Activated T-cell treated with anti-CD3 and anti-CD28 coated beads, Interleukin-2, amount 50 U/mL, for 48 hours (primary cell): ENCODE data around the gene THSD8.
"Not testable (repeated sequence)": the region's sequence is repeated elsewhere in the genome, so short reads cannot be mapped to it uniquely, and the experiment has no call there.

Experiments used
- DNase-seq, 2 experiments: peaks; one replicate each; pipeline ENCODE4 v3.0.0-alpha.2; 2020

THSD8 gene

GRCh38 chr19:12825254-12826131 lies 23.6 kb downstream of the THSD8 start:
- peak; percentile 61 to 65 for DNase-seq

GRCh38 chr19:12828494-12828893 lies 26.6 kb downstream of the THSD8 start:
- peak; percentile 61 to 72 for DNase-seq

- DNase-seq: peak in 1 of 2 experiments; percentile 30
These were observed 31.5 kb downstream of the THSD8 start for GRCh38 chr19:12833418-12833737.

GRCh38 chr19:12833738-12834565 lies 32.1 kb downstream of the THSD8 start:
- peak; percentile 43 to 57 for DNase-seq

- DNase-seq: peak; percentile 34 to 35
These were observed 32.7 kb downstream of the THSD8 start, which contains the start of gene RTBDN for GRCh38 chr19:12834566-12834943. Gene RTBDN, minus strand, starts transcription at chr19:12834579. Its CDS starts 4,600 bp downstream, at chr19:12829979.

GRCh38 chr19:12834976-12835757 lies 33.3 kb downstream of the THSD8 start:
- peak; percentile 56 to 61 for DNase-seq

- no peak for DNase-seq
These were observed 34.6 kb downstream of the THSD8 start for GRCh38 chr19:12836529-12836863.

- DNase-seq: peak in 1 of 2 experiments; percentile 24
These were observed 35.4 kb downstream of the THSD8 start for GRCh38 chr19:12837225-12837624.

GRCh38 chr19:12838182-12838885 lies 36.5 kb downstream of the THSD8 start, which contains the start of gene MAST1:
Gene MAST1, plus strand, starts transcription at chr19:12838515. Its CDS starts 58 bp downstream, at chr19:12838573.
- peak; percentile 62 to 78 for DNase-seq

- peak; percentile 33 to 43 for DNase-seq
These were observed 37.3 kb downstream of the THSD8 start for GRCh38 chr19:12838886-12839756.

GRCh38 chr19:12840091-12841079 lies 38.5 kb downstream of the THSD8 start:
- DNase-seq: peak; percentile 83 to 84

GRCh38 chr19:12841094-12841493 lies 39.2 kb downstream of the THSD8 start:
- DNase-seq: peak; percentile 49 to 57

GRCh38 chr19:12842511-12842910 lies 40.6 kb downstream of the THSD8 start:
- no peak for DNase-seq

GRCh38 chr19:12843328-12843727 lies 41.5 kb downstream of the THSD8 start:
- DNase-seq: no peak

- DNase-seq: no peak
These were observed 42.3 kb downstream of the THSD8 start for GRCh38 chr19:12843999-12844732.

GRCh38 chr19:12846613-12847012 lies 44.7 kb downstream of the THSD8 start:
- not testable (repeated sequence) for DNase-seq

GRCh38 chr19:12847159-12848139 lies 45.6 kb downstream of the THSD8 start:
- peak; percentile 95 to 96 for DNase-seq
